ENCODE measurements around the gene PRKAR1A. TPM values are rescaled to one million over a fixed set of nuclear protein-coding genes. Genes with fewer than 3 reads are reported as not detected.
A peak's percentile ranks its signal among the peaks of the same experiment; 100 is the strongest.

Gene PRKAR1A
- total RNA-seq, 4 donors from 2014 or later, result 367 to 431 (median 417) TPM

GRCh38 chr17:68499587-68499986 is 12.6 kb upstream of the PRKAR1A start:
- WGBS, 2 donors, result 89 to 91% methylated on average over 5 of the region's 5 CpGs
- no peak overlapping the region for H3K27ac ChIP-seq
- intact Hi-C loops (cut with DNase I), result no loop called here
- H3K4me3 ChIP-seq (replicated peaks in 1 of 3), result no peak overlapping the region
- H3K27me3 ChIP-seq, result no peaks in the 10 kb centered on the region
- peaks cover 0 to 9% of the 10 kb centered on the region in 2 donors for H3K4me1 ChIP-seq
- no peaks in the 10 kb centered on the region for H3K36me3 ChIP-seq
- TF ChIP-seq CTCF (IDR thresholded peaks at IDR 0.05) (no peak), POLR2A (IDR thresholded peaks at IDR 0.05) (no peak)
- H3K9me3 ChIP-seq, result no peaks in the 10 kb centered on the region
- DNase-seq, result no peak

GRCh38 chr17:68501074-68501473 is 11.2 kb upstream of the PRKAR1A start:
- no peaks in the 10 kb centered on the region for H3K36me3 ChIP-seq
- intact Hi-C loops (cut with DNase I), result no loop called here
- no peaks in the 10 kb centered on the region for H3K9me3 ChIP-seq
- H3K27me3 ChIP-seq, result no peaks in the 10 kb centered on the region
- 72 to 75% methylated on average over 3 of the region's 3 CpGs for WGBS, 2 donors
- no peak overlapping the region for H3K27ac ChIP-seq
- TF ChIP-seq POLR2A (IDR thresholded peaks at IDR 0.05), result no peak
- TF ChIP-seq CTCF (IDR thresholded peaks at IDR 0.05), result no peak
- H3K4me3 ChIP-seq (replicated peaks in 1 of 3), result no peak overlapping the region
- no peak for DNase-seq
- H3K4me1 ChIP-seq, result peaks cover 0 to 9% of the 10 kb centered on the region in 2 donors

DNA sequence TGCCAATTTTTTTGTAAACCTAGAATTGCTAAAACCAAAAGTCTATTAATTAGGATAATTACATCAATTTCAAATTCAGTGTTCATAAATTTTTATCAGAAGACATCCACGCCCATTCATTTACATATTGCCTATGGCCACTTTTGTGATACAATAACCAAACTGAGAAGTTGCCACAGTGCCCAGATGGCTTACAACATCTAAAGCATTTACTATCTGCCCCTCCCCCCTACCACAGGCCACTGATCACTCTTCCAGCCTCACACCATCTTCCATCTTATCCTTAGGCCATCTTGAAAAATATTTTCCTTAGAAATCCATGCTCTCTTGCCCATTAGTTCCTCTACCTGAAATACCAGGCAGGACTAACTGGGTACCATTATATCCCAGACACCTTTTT is 6.3 kb upstream of the PRKAR1A start:
- H3K27ac ChIP-seq, result no peak overlapping the region
- no peaks in the 10 kb centered on the region for H3K36me3 ChIP-seq
- no peak for DNase-seq
- H3K27me3 ChIP-seq, result no peaks in the 10 kb centered on the region
- TF ChIP-seq CTCF (IDR thresholded peaks at IDR 0.05), result no peak
- no peak for TF ChIP-seq POLR2A (IDR thresholded peaks at IDR 0.05)
- peaks cover 0 to 4% of the 10 kb centered on the region in 2 donors for H3K4me1 ChIP-seq
- no peaks in the 10 kb centered on the region for H3K9me3 ChIP-seq
- intact Hi-C loops (cut with DNase I), result no loop called here
- H3K4me3 ChIP-seq (replicated peaks in 1 of 3), result no peak overlapping the region
- WGBS, 2 donors, result 91 to 100% methylated on average over 1 of the region's 1 CpG

- Histone ChIP-seq H3K9me3 (no peaks in the 10 kb centered on the region), H3K27me3 (no peaks in the 10 kb centered on the region), H3K27ac (no peak overlapping the region), H3K4me3 (replicated peaks in 1 of 3) (no peak overlapping the region), H3K4me1 (peaks cover 4 to 10% of the 10 kb centered on the region in 2 donors), H3K36me3 (no peaks in the 10 kb centered on the region)
- intact Hi-C loops (cut with DNase I), result no loop called here
- 79 to 88% methylated on average over 3 of the region's 3 CpGs for WGBS, 2 donors
- TF ChIP-seq CTCF (IDR thresholded peaks at IDR 0.05) (no peak), POLR2A (IDR thresholded peaks at IDR 0.05) (no peak)
- no peak for DNase-seq
Measured at GRCh38 chr17:68507576-68507975, 4.7 kb upstream of the PRKAR1A start.

GRCh38 chr17:68509141-68510057 is 2.8 kb upstream of the PRKAR1A start:
- H3K27ac ChIP-seq, result peak overlapping the region in 1 of 3 donors; percentile 100
- H3K9me3 ChIP-seq, result no peaks in the 10 kb centered on the region
- no peaks in the 10 kb centered on the region for H3K36me3 ChIP-seq
- DNase-seq, result peak; percentile 28 to 35
- H3K4me3 ChIP-seq (replicated peaks in 1 of 3), result no peak overlapping the region
- 80 to 83% methylated on average over 8 to 9 of the region's 9 CpGs for WGBS, 2 donors
- intact Hi-C loops (cut with DNase I), result no loop called here
- H3K27me3 ChIP-seq, result no peaks in the 10 kb centered on the region
- peaks cover 11 to 13% of the 10 kb centered on the region in 2 donors for H3K4me1 ChIP-seq
- TF ChIP-seq POLR2A (IDR thresholded peaks at IDR 0.05), result no peak
- no peak for TF ChIP-seq CTCF (IDR thresholded peaks at IDR 0.05)
